Measurements from ENCODE around the gene DQX1.
A peak's percentile ranks its signal among the peaks of the same experiment; 100 is the strongest.
"Not testable (repeated sequence)": the region's sequence is repeated elsewhere in the genome, so short reads cannot be mapped to it uniquely, and the experiment has no call there.

Gene DQX1

GRCh38 chr2:74491648-74492544 is 34.1 kb downstream of the DQX1 start:
- no peak for DNase-seq (ENCODE audit: low read depth)

- DNase-seq (ENCODE audit: low read depth): no peak
These were observed 36.1 kb downstream of the DQX1 start for GRCh38 chr2:74489906-74490305.

- no peak for DNase-seq (ENCODE audit: low read depth)
These were observed 37.2 kb downstream of the DQX1 start for GRCh38 chr2:74488643-74489481.

GRCh38 chr2:74486141-74486540 is 39.9 kb downstream of the DQX1 start:
- DNase-seq (ENCODE audit: low read depth): no peak

GRCh38 chr2:74483675-74484164 is 42.3 kb downstream of the DQX1 start:
- DNase-seq (ENCODE audit: low read depth): not testable (repeated sequence)

- DNase-seq (ENCODE audit: low read depth): peak; percentile 66
These were observed 43.0 kb downstream of the DQX1 start, which contains the start of the genes CCDC142 and TTC31 for GRCh38 chr2:74482801-74483674. Gene CCDC142 (minus strand): TSS chr2:74482998. CDS start chr2:74482837, 161 bp downstream. Gene TTC31 (plus strand): TSS chr2:74483081. CDS start chr2:74483096, 15 bp downstream.

GRCh38 chr2:74481961-74482800 is 43.9 kb downstream of the DQX1 start:
- DNase-seq (ENCODE audit: low read depth): no peak

GRCh38 chr2:74481431-74481830 is 44.6 kb downstream of the DQX1 start:
- DNase-seq (ENCODE audit: low read depth): no peak

GRCh38 chr2:74474899-74475298 is 51.1 kb downstream of the DQX1 start:
- no peak for DNase-seq (ENCODE audit: low read depth)

GRCh38 chr2:74474481-74474880 is 51.5 kb downstream of the DQX1 start:
- DNase-seq (ENCODE audit: low read depth): no peak

GRCh38 chr2:74472945-74473258 is 53.1 kb downstream of the DQX1 start:
- DNase-seq (ENCODE audit: low read depth): no peak

- peak; percentile 97 for DNase-seq (ENCODE audit: low read depth)
These were observed 53.7 kb downstream of the DQX1 start, which contains the start of gene MRPL53 for GRCh38 chr2:74472086-74472944. Gene MRPL53 (minus strand): TSS chr2:74472680. CDS start chr2:74472660, 20 bp downstream.

GRCh38 chr2:74471332-74472065 is 54.5 kb downstream of the DQX1 start:
- DNase-seq (ENCODE audit: low read depth): no peak

DNA sequence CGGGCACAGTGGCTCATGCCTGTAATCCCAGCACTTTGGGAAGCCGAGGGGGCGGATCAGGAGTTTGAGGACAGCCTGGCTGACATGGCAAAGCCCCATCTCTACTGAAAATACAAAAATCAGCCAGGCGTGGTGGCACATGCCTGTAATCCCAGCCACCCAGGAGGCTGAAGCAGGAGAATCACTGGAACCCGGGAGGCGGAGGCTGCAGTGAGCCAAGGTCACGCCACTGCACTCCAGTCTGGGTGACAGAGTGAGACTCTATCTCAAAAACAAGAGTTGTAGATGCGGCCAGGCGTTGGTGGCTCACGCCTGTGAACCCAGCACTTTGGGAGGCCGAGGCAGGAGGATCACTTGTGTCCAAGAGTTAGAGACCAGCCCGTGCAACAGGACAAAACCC is 55.3 kb downstream of the DQX1 start:
- DNase-seq (ENCODE audit: low read depth): not testable (repeated sequence)

Measured in stimulated activated CD8-positive, alpha-beta memory T cell treated with anti-CD3 and anti-CD28 coated beads, Interleukin-15, amount 100 ng/mL, for 24 hours (primary cell).